BJ (cell line): ENCODE results near the gene CKB. TPM values are rescaled to one million over a fixed set of nuclear protein-coding genes. Genes with fewer than 3 reads are reported as not detected.

ENCODE experiments used
- CTCF ChIA-PET: fragments of 350-600 bp; formaldehyde crosslinking; extraction: SDS; loops from one replicate; lab custom pipeline; 2021; ENCODE audit warnings: antibody characterized with exemption, inconsistent platforms; lab: Yijun Ruan, JAX
- POLR2A ChIA-PET: fragments of 300-600 bp; sonication (Branson Sonifier 250); formaldehyde crosslinking; extraction: SDS; loops from one replicate; lab custom pipeline; 2021; ENCODE audit warnings: antibody characterized with exemption; lab: Charles Lee
- DNase-seq: peaks from one replicate; pipeline ENCODE4 v3.0.0-alpha.2; 2011; ENCODE audit warnings: low read depth
- H3K27me3 ChIP-seq: 2 replicates; pipeline ENCODE4 v1.6.0; 2011; ENCODE audit warnings: low read length; ENCODE audit not compliant: control insufficient read depth, insufficient read depth
- H3K36me3 ChIP-seq: 2 replicates; pipeline ENCODE4 v1.5.1; 2011; ENCODE audit warnings: low read length; ENCODE audit not compliant: control insufficient read depth, insufficient read depth
- H3K4me3 ChIP-seq: 2 replicates; pipeline ENCODE4 v1.5.1; 2011; ENCODE audit warnings: low read depth, mild to moderate bottlenecking, control low read depth, low read length
- polyA plus RNA-seq: library from polyadenylated mRNA; depleted of rRNA; stranded (reverse); fragments of >200 nt; gene quantifications from 2 replicates; pipeline ENCODE4 v1.2.3, GENCODE V29; 2011
- TF ChIP-seq, protein P1 (sequence below): IDR thresholded peaks from 2 replicates; pipeline ENCODE4 v1.5.1; 2011; ENCODE audit warnings: low read depth, mild to moderate bottlenecking, control low read depth, inconsistent platforms, low read length, moderate library complexity; ENCODE audit not compliant: insufficient read depth

The CKB gene
- polyA plus RNA-seq, 1 experiment: 74.7 TPM

DNA sequence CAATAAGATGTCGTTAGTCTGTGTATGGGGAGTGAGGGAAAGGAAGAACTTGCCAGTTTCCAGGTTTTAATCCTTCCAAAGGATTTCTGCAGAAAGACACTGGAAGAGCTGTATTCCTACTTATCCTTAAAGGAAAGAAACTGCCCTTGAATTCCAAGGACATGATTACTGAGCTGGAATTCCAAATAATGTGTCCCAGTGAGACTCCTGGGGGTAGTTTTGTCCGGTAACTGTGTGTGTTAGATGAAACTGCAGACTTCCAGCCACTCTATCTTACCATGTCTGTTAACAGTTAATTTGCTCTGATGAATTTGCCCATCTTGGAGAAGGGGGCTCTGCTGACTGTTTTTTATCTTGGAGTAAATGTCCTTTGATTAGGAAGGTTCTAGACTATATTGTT is 33.0 kb downstream of the CKB start:
- POLR2A ChIA-PET: no interaction called here
- DNase-seq: no peak

DNA sequence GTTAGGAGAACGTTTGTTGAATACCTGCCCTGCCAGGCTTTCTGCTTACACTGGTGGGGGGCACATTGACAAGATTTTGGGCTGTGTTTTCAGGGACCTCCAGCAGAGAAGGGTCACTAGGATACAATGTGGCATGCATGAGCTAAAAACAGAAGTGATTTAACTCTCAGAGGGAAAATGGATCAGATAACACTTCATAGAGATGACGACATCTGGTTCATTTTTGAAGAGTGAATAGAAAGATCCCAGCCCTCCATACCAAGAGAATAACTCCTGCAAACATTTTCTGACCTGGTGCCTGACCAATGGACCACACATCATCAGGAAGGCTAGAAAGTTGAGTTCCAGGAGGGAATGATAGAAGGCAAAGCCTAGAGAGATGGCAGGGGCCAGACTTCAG is 33.7 kb downstream of the CKB start:
- H3K27me3 ChIP-seq: no peaks in the 10 kb centered on the region
- DNase-seq: peak; percentile 14
- H3K4me3 ChIP-seq: no peak overlapping the region
- peaks cover 11% of the 10 kb centered on the region for H3K36me3 ChIP-seq
- TF ChIP-seq, protein P1, sequence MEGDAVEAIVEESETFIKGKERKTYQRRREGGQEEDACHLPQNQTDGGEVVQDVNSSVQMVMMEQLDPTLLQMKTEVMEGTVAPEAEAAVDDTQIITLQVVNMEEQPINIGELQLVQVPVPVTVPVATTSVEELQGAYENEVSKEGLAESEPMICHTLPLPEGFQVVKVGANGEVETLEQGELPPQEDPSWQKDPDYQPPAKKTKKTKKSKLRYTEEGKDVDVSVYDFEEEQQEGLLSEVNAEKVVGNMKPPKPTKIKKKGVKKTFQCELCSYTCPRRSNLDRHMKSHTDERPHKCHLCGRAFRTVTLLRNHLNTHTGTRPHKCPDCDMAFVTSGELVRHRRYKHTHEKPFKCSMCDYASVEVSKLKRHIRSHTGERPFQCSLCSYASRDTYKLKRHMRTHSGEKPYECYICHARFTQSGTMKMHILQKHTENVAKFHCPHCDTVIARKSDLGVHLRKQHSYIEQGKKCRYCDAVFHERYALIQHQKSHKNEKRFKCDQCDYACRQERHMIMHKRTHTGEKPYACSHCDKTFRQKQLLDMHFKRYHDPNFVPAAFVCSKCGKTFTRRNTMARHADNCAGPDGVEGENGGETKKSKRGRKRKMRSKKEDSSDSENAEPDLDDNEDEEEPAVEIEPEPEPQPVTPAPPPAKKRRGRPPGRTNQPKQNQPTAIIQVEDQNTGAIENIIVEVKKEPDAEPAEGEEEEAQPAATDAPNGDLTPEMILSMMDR: no peak
- CTCF ChIA-PET: interaction anchor here (0.7 to 1.0 kb wide), 3 partner anchors 13 to 155 kb away, joined by 3 to 4 read pairs (median 3); partner anchors contain the start of gene EIF5
- POLR2A ChIA-PET: no interaction called here

More for the DNA sequence above, 33.0 kb downstream of the CKB start:
- H3K27me3 ChIP-seq: no peaks in the 10 kb centered on the region
- H3K4me3 ChIP-seq: no peak overlapping the region
- H3K36me3 ChIP-seq: peaks cover 11% of the 10 kb centered on the region
- TF ChIP-seq, protein P1: no peak
- CTCF ChIA-PET: interaction anchor here (0.7 kb wide), 1 partner anchor 12 kb away, joined by 3 read pairs; no protein-coding TSS in a partner anchor

GRCh38 chr14:103488071-103488470 is 34.6 kb downstream of the CKB start:
- POLR2A ChIA-PET: no interaction called here
- CTCF ChIA-PET: interaction anchor here (1.0 to 1.9 kb wide), 2 partner anchors 59 to 94 kb away, joined by 4 to 7 read pairs; no protein-coding TSS in a partner anchor
- Histone ChIP-seq H3K4me3 (no peak overlapping the region), H3K27me3 (no peaks in the 10 kb centered on the region), H3K36me3 (peaks cover 11% of the 10 kb centered on the region)
- DNase-seq: no peak
- TF ChIP-seq, protein P1: no peak

DNA sequence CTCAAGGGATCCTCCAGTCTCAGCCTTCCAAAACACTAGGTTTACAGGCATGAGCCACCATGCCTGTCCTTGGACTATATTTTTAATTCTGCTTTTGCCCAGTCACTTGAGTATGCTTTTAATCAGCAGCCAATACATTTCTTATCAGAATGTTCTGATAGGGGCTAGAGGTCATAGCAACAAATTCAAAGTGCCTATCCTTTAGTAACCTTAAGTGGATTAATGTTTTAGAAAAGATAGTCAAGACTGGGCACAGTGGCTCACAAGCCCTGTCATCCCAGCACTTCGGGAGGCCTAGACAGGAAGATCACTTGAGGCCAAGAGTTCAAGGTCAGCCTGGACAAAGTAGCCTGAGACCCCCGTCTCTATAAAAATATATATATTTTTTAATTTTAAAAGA is 37.1 kb downstream of the CKB start:
- no peak for DNase-seq
- ChIA-PET POLR2A (no interaction called here), CTCF (interaction anchor here (0.6 kb wide), 1 partner anchor 74 kb away, joined by 4 read pairs; no protein-coding TSS in a partner anchor)
- Histone ChIP-seq H3K27me3 (no peaks in the 10 kb centered on the region), H3K4me3 (no peak overlapping the region), H3K36me3 (0 out of 2 replicates have a peak, but pooled peaks cover 5% of the 10 kb centered on the region)
- TF ChIP-seq, protein P1: no peak

GRCh38 chr14:103483600-103483999 is 39.0 kb downstream of the CKB start:
- ChIA-PET POLR2A (no interaction called here), CTCF (no interaction called here)
- Histone ChIP-seq H3K36me3 (peaks cover 7% of the 10 kb centered on the region), H3K4me3 (no peak overlapping the region), H3K27me3 (no peaks in the 10 kb centered on the region)
- TF ChIP-seq, protein P1: no peak
- DNase-seq: peak; percentile 27
